ENCODE data around the gene DENND2D. TPM values are rescaled to one million over a fixed set of nuclear protein-coding genes. Genes with fewer than 3 reads are reported as not detected.

Gene DENND2D
- total and polyA plus RNA-seq, 9 of the 15 experiments (the other 6 are each of a cell fraction or from before 2014, with no cell fraction given): 0.08 to 0.44 (median 0.13) TPM; not detected in 6

DNA sequence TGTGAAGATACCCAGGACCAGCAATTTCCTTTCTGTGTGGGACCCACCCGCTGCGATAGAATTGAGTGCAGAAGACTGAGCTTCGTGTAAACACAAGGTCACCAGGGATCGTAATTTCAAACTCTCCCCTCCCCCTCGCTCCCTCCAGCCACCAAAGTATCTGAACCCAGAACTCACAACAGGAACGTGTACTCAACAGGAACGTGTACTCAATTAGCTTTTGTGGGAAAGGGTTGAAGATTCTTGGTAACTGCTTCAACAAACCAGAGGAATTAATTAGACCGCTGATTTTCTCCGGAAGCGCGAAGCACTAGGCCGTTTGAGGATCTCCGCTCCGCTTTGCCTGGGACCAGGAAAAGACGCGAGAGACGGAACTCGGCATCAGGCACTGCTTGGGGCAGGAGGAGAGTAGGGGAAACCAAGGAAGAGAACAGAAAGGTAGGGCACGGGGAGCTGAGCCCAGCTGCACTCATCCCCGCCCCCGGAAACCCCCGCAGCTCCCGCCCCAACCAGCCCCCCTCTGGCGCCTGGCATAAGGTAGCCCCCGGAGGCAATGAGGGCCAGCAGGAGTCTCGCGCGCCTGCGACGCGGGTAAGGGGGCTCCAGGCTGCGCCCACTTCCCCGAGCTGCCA is 61.0 kb downstream of the DENND2D start (continued):
- TF ChIP-seq ZNF318 (IDR thresholded peaks at IDR 0.05; ENCODE audit: borderline replicate concordance in 1 of 2, low read depth in 1 of 2): no peak
- TF ChIP-seq, protein P1, sequence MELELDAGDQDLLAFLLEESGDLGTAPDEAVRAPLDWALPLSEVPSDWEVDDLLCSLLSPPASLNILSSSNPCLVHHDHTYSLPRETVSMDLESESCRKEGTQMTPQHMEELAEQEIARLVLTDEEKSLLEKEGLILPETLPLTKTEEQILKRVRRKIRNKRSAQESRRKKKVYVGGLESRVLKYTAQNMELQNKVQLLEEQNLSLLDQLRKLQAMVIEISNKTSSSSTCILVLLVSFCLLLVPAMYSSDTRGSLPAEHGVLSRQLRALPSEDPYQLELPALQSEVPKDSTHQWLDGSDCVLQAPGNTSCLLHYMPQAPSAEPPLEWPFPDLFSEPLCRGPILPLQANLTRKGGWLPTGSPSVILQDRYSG (tag; conservative IDR thresholded peaks at IDR 0.05; ENCODE audit: low read depth): no peak
- TF ChIP-seq, protein P2, sequence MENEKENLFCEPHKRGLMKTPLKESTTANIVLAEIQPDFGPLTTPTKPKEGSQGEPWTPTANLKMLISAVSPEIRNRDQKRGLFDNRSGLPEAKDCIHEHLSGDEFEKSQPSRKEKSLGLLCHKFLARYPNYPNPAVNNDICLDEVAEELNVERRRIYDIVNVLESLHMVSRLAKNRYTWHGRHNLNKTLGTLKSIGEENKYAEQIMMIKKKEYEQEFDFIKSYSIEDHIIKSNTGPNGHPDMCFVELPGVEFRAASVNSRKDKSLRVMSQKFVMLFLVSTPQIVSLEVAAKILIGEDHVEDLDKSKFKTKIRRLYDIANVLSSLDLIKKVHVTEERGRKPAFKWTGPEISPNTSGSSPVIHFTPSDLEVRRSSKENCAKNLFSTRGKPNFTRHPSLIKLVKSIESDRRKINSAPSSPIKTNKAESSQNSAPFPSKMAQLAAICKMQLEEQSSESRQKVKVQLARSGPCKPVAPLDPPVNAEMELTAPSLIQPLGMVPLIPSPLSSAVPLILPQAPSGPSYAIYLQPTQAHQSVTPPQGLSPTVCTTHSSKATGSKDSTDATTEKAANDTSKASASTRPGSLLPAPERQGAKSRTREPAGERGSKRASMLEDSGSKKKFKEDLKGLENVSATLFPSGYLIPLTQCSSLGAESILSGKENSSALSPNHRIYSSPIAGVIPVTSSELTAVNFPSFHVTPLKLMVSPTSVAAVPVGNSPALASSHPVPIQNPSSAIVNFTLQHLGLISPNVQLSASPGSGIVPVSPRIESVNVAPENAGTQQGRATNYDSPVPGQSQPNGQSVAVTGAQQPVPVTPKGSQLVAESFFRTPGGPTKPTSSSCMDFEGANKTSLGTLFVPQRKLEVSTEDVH (IDR thresholded peaks at IDR 0.05; ENCODE audit: low read depth, partially characterized antibody): no peak
- TF ChIP-seq GATA2 (CRISPR knock-in tag; IDR thresholded peaks at IDR 0.05): no peak
- no peak for TF ChIP-seq FOXJ3 (CRISPR knock-in tag; IDR thresholded peaks at IDR 0.05)
- TF ChIP-seq FUS (optimal IDR thresholded peaks at IDR 0.05; ENCODE audit: low read depth, low read length): no peak
- no peak for TF ChIP-seq ZNF696 (CRISPR knock-in tag; conservative IDR thresholded peaks at IDR 0.05)
- no peak for TF ChIP-seq RBBP5 (IDR thresholded peaks at IDR 0.05; ENCODE audit: borderline replicate concordance, insufficient read depth, low read length, poor library complexity, severe bottlenecking)
- TF ChIP-seq MLLT1 (IDR thresholded peaks at IDR 0.05): 0 out of 4 replicates have a peak, but pooled peaks have one; percentile 10 to 25

Data from K562 (cell line).